B cell (primary cell): ENCODE measurements around the gene NDUFA5. TPM values are rescaled to one million over a fixed set of nuclear protein-coding genes. Genes with fewer than 3 reads are reported as not detected.

Experiments
- ATAC-seq: fragments of 200-7000 bp; cut with Tn5 transposase; one replicate; pipeline ENCODE4 v1.10.0; 2021; ENCODE audit warnings: low read depth, mild to moderate bottlenecking, moderate number of reproducible peaks, moderate library complexity
- CTCF ChIA-PET: fragments of 350-600 bp; sonication (Branson Sonifier 250); formaldehyde crosslinking; loops from one replicate; lab custom pipeline; 2021; ENCODE audit warnings: antibody characterized with exemption, inconsistent platforms; lab: Charles Lee
- POLR2A ChIA-PET: fragments of 350-600 bp; sonication (Branson Sonifier 250); formaldehyde crosslinking; loops from one replicate; lab custom pipeline; 2021; ENCODE audit warnings: antibody characterized with exemption; lab: Charles Lee
- DNase-seq: peaks from one replicate; pipeline ENCODE4 v3.0.0; 2013
- H2AFZ ChIP-seq: 2 replicates; pipeline ENCODE4 v1.6.1; 2012; ENCODE audit warnings: mild to moderate bottlenecking, low read depth, low read length; ENCODE audit not compliant: insufficient read depth, poor library complexity, severe bottlenecking
- H3K27ac ChIP-seq, 2 donors: 1 replicate in 1 of 2; 2 replicates in 1 of 2; pipeline ENCODE4 v1.5.1; 2012 to 2013; ENCODE audit warnings: low read length in 2 of 2, mild to moderate bottlenecking in 2 of 2, moderate library complexity in 1 of 2
- H3K27me3 ChIP-seq, 4 experiments: fragments of 200-600 bp in 1 of 4; sonication (generic) in 1 of 4; replicated peaks in 1 of 4; 1 replicate in 2 of 4; 2 replicates in 2 of 4; pipeline versions ENCODE4 v1.6.1 to v1.7.0; 2013 to 2016; ENCODE audit warnings: low read length in 3 of 4, mild to moderate bottlenecking in 2 of 4, mixed read lengths in 1 of 4, moderate library complexity in 1 of 4; ENCODE audit not compliant: insufficient read depth in 4 of 4, control insufficient read depth in 3 of 4; ENCODE audit errors: control extremely low read depth in 1 of 4
- H3K36me3 ChIP-seq, 2 experiments: replicated peaks in 1 of 2; 1 replicate in 1 of 2; 2 replicates in 1 of 2; pipeline versions ENCODE4 v1.6.1 to v1.7.1; 2013; ENCODE audit warnings: low read length in 1 of 2; ENCODE audit not compliant: insufficient read depth in 2 of 2, control insufficient read depth in 1 of 2; ENCODE audit errors: control extremely low read depth in 1 of 2, extremely low read depth in 1 of 2
- H3K4me1 ChIP-seq, 2 donors: fragments of 200-600 bp in 1 of 2; sonication (generic) in 1 of 2; 1 replicate in 1 of 2; 2 replicates in 1 of 2; pipeline versions ENCODE4 v1.5.1 to v1.6.1; 2013 to 2017; ENCODE audit warnings: low read length in 2 of 2; ENCODE audit not compliant: control insufficient read depth in 2 of 2, insufficient read depth in 2 of 2
- H3K4me2 ChIP-seq: replicated peaks from 2 replicates; pipeline ENCODE3; 2012; ENCODE audit warnings: mild to moderate bottlenecking, low read depth, low read length; ENCODE audit not compliant: poor library complexity, severe bottlenecking
- H3K4me3 ChIP-seq, 5 experiments: fragments of 200-600 bp in 1 of 5; sonication (generic) in 1 of 5; 1 replicate in 3 of 5; 2 replicates in 2 of 5; pipeline versions ENCODE4 v1.5.1 to v1.7.0; 2011 to 2016; ENCODE audit warnings: low read length in 4 of 5, mild to moderate bottlenecking in 4 of 5, low read depth in 2 of 5, control low read depth in 1 of 5, moderate library complexity in 1 of 5; ENCODE audit not compliant: insufficient read depth in 1 of 5; ENCODE audit errors: control extremely low read depth in 1 of 5, extremely low read depth in 1 of 5
- H3K79me2 ChIP-seq: fragments of 200-600 bp; sonication (generic); one replicate; pipeline ENCODE4 v1.6.0; 2016; ENCODE audit warnings: low read length; ENCODE audit not compliant: control insufficient read depth, insufficient read depth
- H3K9ac ChIP-seq: fragments of 200-600 bp; sonication (generic); 2 replicates; pipeline ENCODE4 v1.6.1; 2017; ENCODE audit warnings: mild to moderate bottlenecking, low read length, moderate library complexity
- H3K9me3 ChIP-seq, 3 donors: one replicate each; pipeline versions ENCODE4 v1.6.1 to v1.7.1; 2013; ENCODE audit warnings: low read length in 2 of 3; ENCODE audit not compliant: control insufficient read depth in 2 of 3, insufficient read depth in 1 of 3; ENCODE audit errors: control extremely low read depth in 1 of 3
- H4K20me1 ChIP-seq: 2 replicates; pipeline ENCODE4 v1.6.0; 2012; ENCODE audit warnings: mild to moderate bottlenecking, low read length; ENCODE audit not compliant: insufficient read depth, control insufficient read depth, poor library complexity, severe bottlenecking
- H3K27ac Mint-ChIP-seq: one replicate; pipeline ENCODE4 v1.8.0; 2021; ENCODE audit warnings: mixed read lengths
- H3K27me3 Mint-ChIP-seq: one replicate; pipeline ENCODE4 v1.8.0; 2021; ENCODE audit warnings: mixed read lengths
- H3K4me1 Mint-ChIP-seq: one replicate; pipeline ENCODE4 v1.8.0; 2021; ENCODE audit warnings: mixed read lengths
- H3K4me3 Mint-ChIP-seq: one replicate; pipeline ENCODE4 v1.8.0; 2021; ENCODE audit warnings: mixed read lengths
- H3K9me3 Mint-ChIP-seq: one replicate; pipeline ENCODE4 v1.8.0; 2022; ENCODE audit warnings: mixed read lengths; ENCODE audit not compliant: insufficient read depth
- EZH2 ChIP-seq: IDR thresholded peaks from 2 replicates; pipeline ENCODE4 v1.6.1; 2012; ENCODE audit warnings: borderline replicate concordance, low read depth, mild to moderate bottlenecking, moderate library complexity, low read length; ENCODE audit not compliant: insufficient read depth, poor library complexity, severe bottlenecking
- WGBS: methylation state at CpG from one replicate; pipeline ENCODE4 v1.1.5; 2013; ENCODE audit warnings: missing lambda C conversion rate; ENCODE audit not compliant: insufficient coverage; 5-methylcytosine and 5-hydroxymethylcytosine counted together
- intact Hi-C: fragments of 100-400 bp; cut with micrococcal nuclease; formaldehyde crosslinking; loops from one replicate; pipeline ENCODE4 v1.10.0; 2022
- polyA plus RNA-seq: library from polyadenylated mRNA; depleted of rRNA; stranded (reverse); fragments of >200 nt; gene quantifications from 2 replicates; pipeline ENCODE4 v1.2.3, GENCODE V29; 2012
- total RNA-seq, 2 donors: library from RNA; stranded (reverse); fragments of 120-200 nt in 1 of 2; gene quantifications; 1 replicate in 1 of 2; 2 replicates in 1 of 2; pipeline versions ENCODE4 v1.2.3 to v1.2.4, GENCODE V29; 2013 to 2022
- TF ChIP-seq, protein P1 (sequence below): fragments of 200-600 bp; IDR thresholded peaks from one replicate; pipeline ENCODE4 v1.8.0; 2022; ENCODE audit warnings: antibody characterized with exemption, mild to moderate bottlenecking

Gene NDUFA5
- total and polyA plus RNA-seq, 2 donors (not counting 1 experiment from before 2014, with no cell fraction given) = 8.1 to 50.7 TPM

DNA sequence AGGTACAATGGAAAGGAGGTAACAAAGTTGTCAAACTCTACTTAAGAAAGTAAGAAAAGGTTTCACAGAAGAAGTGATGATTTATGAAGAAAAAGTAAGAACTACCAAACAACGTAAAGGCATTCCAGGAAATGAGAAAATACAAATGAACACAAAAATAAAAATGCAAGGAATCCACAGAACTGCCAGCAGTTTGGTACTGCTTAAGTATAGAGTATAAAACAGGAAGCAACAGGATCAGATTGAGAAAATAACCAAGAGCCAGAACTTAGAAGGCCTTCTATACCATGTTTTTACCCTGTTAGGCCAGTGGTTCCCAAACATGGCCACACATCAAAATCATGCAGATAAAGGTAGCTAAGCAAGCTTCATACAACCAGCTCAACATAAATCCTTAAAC is 9.2 kb downstream of the NDUFA5 start:
- Histone ChIP-seq H2AFZ (no peak overlapping the region), H3K36me3 (peaks cover 11 to 59% of the 10 kb centered on the region in 2 experiments), H3K4me3 (no peak overlapping the region), H3K79me2 (peaks cover 20% of the 10 kb centered on the region), H3K4me1 (no peaks in the 10 kb centered on the region), H3K9ac (no peak overlapping the region), H3K9me3 (no peaks in the 10 kb centered on the region), H3K4me2 (no peak overlapping the region), H3K27me3 (no peaks in the 10 kb centered on the region), H4K20me1 (peaks cover 4% of the 10 kb centered on the region), H3K27ac (no peak overlapping the region)
- ATAC-seq (no peak), DNase-seq (no peak)
- no peak for TF ChIP-seq EZH2
- TF ChIP-seq, protein P1, sequence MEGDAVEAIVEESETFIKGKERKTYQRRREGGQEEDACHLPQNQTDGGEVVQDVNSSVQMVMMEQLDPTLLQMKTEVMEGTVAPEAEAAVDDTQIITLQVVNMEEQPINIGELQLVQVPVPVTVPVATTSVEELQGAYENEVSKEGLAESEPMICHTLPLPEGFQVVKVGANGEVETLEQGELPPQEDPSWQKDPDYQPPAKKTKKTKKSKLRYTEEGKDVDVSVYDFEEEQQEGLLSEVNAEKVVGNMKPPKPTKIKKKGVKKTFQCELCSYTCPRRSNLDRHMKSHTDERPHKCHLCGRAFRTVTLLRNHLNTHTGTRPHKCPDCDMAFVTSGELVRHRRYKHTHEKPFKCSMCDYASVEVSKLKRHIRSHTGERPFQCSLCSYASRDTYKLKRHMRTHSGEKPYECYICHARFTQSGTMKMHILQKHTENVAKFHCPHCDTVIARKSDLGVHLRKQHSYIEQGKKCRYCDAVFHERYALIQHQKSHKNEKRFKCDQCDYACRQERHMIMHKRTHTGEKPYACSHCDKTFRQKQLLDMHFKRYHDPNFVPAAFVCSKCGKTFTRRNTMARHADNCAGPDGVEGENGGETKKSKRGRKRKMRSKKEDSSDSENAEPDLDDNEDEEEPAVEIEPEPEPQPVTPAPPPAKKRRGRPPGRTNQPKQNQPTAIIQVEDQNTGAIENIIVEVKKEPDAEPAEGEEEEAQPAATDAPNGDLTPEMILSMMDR = no peak
- POLR2A ChIA-PET = no interaction called here
- WGBS = no CpG with 5 or more reads among the region's 1 CpG
- intact Hi-C loops = no loop called here
- CTCF ChIA-PET = interaction anchor here (1.6 kb wide), 1 partner anchor 54 kb away, joined by 3 read pairs; no protein-coding TSS in a partner anchor
- peaks cover 20% of the 10 kb centered on the region for H3K4me1 Mint-ChIP-seq
- H3K27me3 Mint-ChIP-seq = no peaks in the 10 kb centered on the region
- no peak overlapping the region for H3K4me3 Mint-ChIP-seq
- no peaks in the 10 kb centered on the region for H3K9me3 Mint-ChIP-seq
- H3K27ac Mint-ChIP-seq = no peak overlapping the region

GRCh38 chr7:123539871-123540270 is 17.7 kb downstream of the NDUFA5 start:
- ATAC-seq (no peak), DNase-seq (no peak)
- Histone ChIP-seq H3K27ac (no peak overlapping the region), H3K27me3 (no peaks in the 10 kb centered on the region), H3K9ac (no peak overlapping the region), H3K4me2 (no peak overlapping the region), H2AFZ (no peak overlapping the region), H3K4me1 (peaks cover 3 to 8% of the 10 kb centered on the region in 2 donors), H4K20me1 (no peaks in the 10 kb centered on the region), H3K9me3 (peaks cover 0 to under 1% (median 0%) of the 10 kb centered on the region in 3 donors), H3K4me3 (no peak overlapping the region), H3K36me3 (peaks cover 1 to 9% of the 10 kb centered on the region in 2 experiments), H3K79me2 (no peaks in the 10 kb centered on the region)
- POLR2A ChIA-PET = no interaction called here
- Mint-ChIP-seq H3K9me3 (no peaks in the 10 kb centered on the region), H3K27me3 (no peaks in the 10 kb centered on the region), H3K4me1 (peaks cover 6% of the 10 kb centered on the region), H3K4me3 (no peak overlapping the region), H3K27ac (no peak overlapping the region)
- CTCF ChIA-PET = interaction anchor here (0.8 to 1.7 kb wide), 4 partner anchors 14 to 47 kb away, joined by 4 to 10 read pairs (median 4); partner anchors contain the start of gene NDUFA5
- no CpG with 5 or more reads among the region's 1 CpG for WGBS
- no peak for TF ChIP-seq EZH2
- TF ChIP-seq, protein P1 = no peak
- intact Hi-C loops = no loop called here
